ENCODE measurements around the gene CEMIP. TPM values are rescaled to one million over a fixed set of nuclear protein-coding genes. Genes with fewer than 3 reads are reported as not detected.

The CEMIP gene
- polyA plus RNA-seq, 1 of the 3 experiments (the other 2 are of a cell fraction), result 27.8 TPM

- no peak for DNase-seq
These were observed 67.1 kb downstream of the CEMIP start for GRCh38 chr15:80846031-80846815.

GRCh38 chr15:80849308-80849707 lies 70.1 kb downstream of the CEMIP start:
- DNase-seq, result no peak
- no peaks in the 10 kb centered on the region for H4K20me1 ChIP-seq (ENCODE audit: insufficient read depth)
- no peak overlapping the region for H2AFZ ChIP-seq (ENCODE audit: low read depth)
- peaks cover 3% of the 10 kb centered on the region for H3F3A ChIP-seq (replicated peaks; ENCODE audit: insufficient read depth)
- no peaks in the 10 kb centered on the region for H3K27me3 ChIP-seq (ENCODE audit: insufficient read depth)
- no peak overlapping the region for H3K9ac ChIP-seq
- no peaks in the 10 kb centered on the region for H3K36me3 ChIP-seq (replicated peaks in 1 of 2; ENCODE audit: control insufficient read depth in 1 of 2, insufficient read depth in 2 of 2, low read length in 1 of 2)
- no peaks in the 10 kb centered on the region for H3K9me2 ChIP-seq
- H3K4me1 ChIP-seq (ENCODE audit: control insufficient read depth in 1 of 2, insufficient read depth in 2 of 2, low read depth in 1 of 2, low read length in 1 of 2), result peaks cover 3 to 4% of the 10 kb centered on the region in 2 experiments; a peak in 1 of 4 replicates
- CTCF ChIA-PET, result interaction anchor here (1.0 kb wide), 1 partner anchor 70 kb away, joined by 3 read pairs; the partner anchor contains the start of gene CEMIP
- no peaks in the 10 kb centered on the region for H3K9me3 ChIP-seq
- POLR2A ChIA-PET, result no interaction called here
- H3K4me2 ChIP-seq, result 0 out of 2 replicates have a peak overlapping the region, but pooled peaks have one; percentile 22
- H3K4me3 ChIP-seq (ENCODE audit: low read depth in 2 of 2, low read length in 1 of 2), result no peak overlapping the region
- whole genome bisulfite sequencing (ENCODE audit: low lambda C conversion rate), result 21% methylated on average over 8 of the region's 8 CpGs
- H3K79me2 ChIP-seq (ENCODE audit: insufficient read depth), result no peaks in the 10 kb centered on the region
- peak overlapping the region in 1 of 2 experiments; percentile 56; a peak in 2 of 4 replicates for H3K27ac ChIP-seq (ENCODE audit: low read depth in 2 of 2, low read length in 1 of 2)
- TF ChIP-seq IRF3 (IDR thresholded peaks at IDR 0.05; ENCODE audit: low read depth, low read length) (no peak), ZBTB33 (IDR thresholded peaks at IDR 0.05; ENCODE audit: borderline replicate concordance, low read depth) (0 out of 2 replicates have a peak, but pooled peaks have one; percentile 19), GABPA (IDR thresholded peaks at IDR 0.05; ENCODE audit: low read depth) (no peak), CHD2 (IDR thresholded peaks at IDR 0.05; ENCODE audit: low read length, partially characterized antibody) (no peak), SIN3A (IDR thresholded peaks at IDR 0.05; ENCODE audit: borderline replicate concordance, low read depth, low read length) (no peak), USF2 (IDR thresholded peaks at IDR 0.05; ENCODE audit: borderline replicate concordance, low read depth, low read length) (no peak), NFIC (IDR thresholded peaks at IDR 0.05; ENCODE audit: borderline replicate concordance) (peak; percentile 91), GATA2 (CRISPR knock-in tag; IDR thresholded peaks at IDR 0.05) (no peak), RCOR1 (IDR thresholded peaks at IDR 0.05; ENCODE audit: low read length) (no peak)

More at GRCh38 chr15:80846031-80846815, 67.1 kb downstream of the CEMIP start:
- H3K27me3 ChIP-seq (ENCODE audit: insufficient read depth), result no peaks in the 10 kb centered on the region
- no peaks in the 10 kb centered on the region for H3K36me3 ChIP-seq (replicated peaks in 1 of 2; ENCODE audit: control insufficient read depth in 1 of 2, insufficient read depth in 2 of 2, low read length in 1 of 2)
- peak; percentile 11; the same call in 1 of the 2 replicates for TF ChIP-seq TCF12 (IDR thresholded peaks at IDR 0.05)
- no peak for TF ChIP-seq CTCF (IDR thresholded peaks at IDR 0.05)
- TF ChIP-seq CHD2 (IDR thresholded peaks at IDR 0.05; ENCODE audit: low read length, partially characterized antibody), result no peak
- no peak for TF ChIP-seq RCOR1 (IDR thresholded peaks at IDR 0.05; ENCODE audit: low read length)
- TF ChIP-seq YY1 (IDR thresholded peaks at IDR 0.05; ENCODE audit: low read depth), result no peak
- no peak for TF ChIP-seq ELF1 (IDR thresholded peaks at IDR 0.05)
- no peak for TF ChIP-seq RXRA (IDR thresholded peaks at IDR 0.05; ENCODE audit: borderline replicate concordance, low read depth)
- TF ChIP-seq PBX3 (IDR thresholded peaks at IDR 0.05), result no peak
- ChIA-PET POLR2A (no interaction called here), CTCF (interaction anchor here (1.5 kb wide), 1 partner anchor 123 kb away, joined by 6 read pairs; no protein-coding TSS in a partner anchor)
- H3K79me2 ChIP-seq (ENCODE audit: insufficient read depth), result no peaks in the 10 kb centered on the region
- no peak overlapping the region for H2AFZ ChIP-seq (ENCODE audit: low read depth)
- no peaks in the 10 kb centered on the region for H3K9me3 ChIP-seq
- no peak overlapping the region for H3K4me2 ChIP-seq
- WGBS (ENCODE audit: low lambda C conversion rate), result 70% methylated on average over 11 of the region's 11 CpGs
- H3K9me2 ChIP-seq, result no peaks in the 10 kb centered on the region
- no peak overlapping the region for H3K4me3 ChIP-seq (ENCODE audit: low read depth in 2 of 2, low read length in 1 of 2)
- no peak overlapping the region for H3K9ac ChIP-seq
- H4K20me1 ChIP-seq (ENCODE audit: insufficient read depth), result no peaks in the 10 kb centered on the region
- H3K4me1 ChIP-seq (ENCODE audit: control insufficient read depth in 1 of 2, insufficient read depth in 2 of 2, low read depth in 1 of 2, low read length in 1 of 2), result peaks cover 0 to 5% of the 10 kb centered on the region in 2 experiments; a peak in 1 of 4 replicates
- H3K27ac ChIP-seq (ENCODE audit: low read depth in 2 of 2, low read length in 1 of 2), result no peak overlapping the region
- peaks cover 3% of the 10 kb centered on the region for H3F3A ChIP-seq (replicated peaks; ENCODE audit: insufficient read depth)
